T1000 (cell line): Measurements from ENCODE around the gene ZNG1F.
"Not testable (repeated sequence)": the region's sequence is repeated elsewhere in the genome, so short reads cannot be mapped to it uniquely, and the experiment has no call there.

ENCODE experiments used
- DNase-seq: peaks from one replicate; lab custom pipeline; 2025; ENCODE audit warnings: mixed read lengths; lab: John Stamatoyannopoulos, UW

The ZNG1F gene

DNA sequence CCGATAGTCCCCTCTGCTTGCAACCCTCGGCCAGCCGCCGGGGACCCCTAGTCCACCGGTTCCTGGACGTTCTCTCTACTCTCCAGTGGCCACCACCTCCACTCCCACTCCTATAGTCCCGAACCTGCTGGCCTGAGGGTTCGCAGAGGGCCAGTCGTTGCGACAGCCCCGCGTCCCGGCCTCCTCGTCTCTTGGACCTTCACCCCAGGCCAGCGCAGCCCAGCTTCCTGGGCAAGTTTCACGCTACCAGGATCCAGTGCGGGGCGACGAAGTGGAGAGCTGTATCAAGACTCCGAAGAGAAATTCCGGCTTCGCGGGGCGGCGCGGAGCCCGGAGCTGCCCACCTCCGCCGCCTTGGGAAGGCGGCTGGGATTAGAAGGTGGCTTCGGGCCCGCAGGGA, 65.7 kb downstream of the ZNG1F start:
- DNase-seq, result not testable (repeated sequence)

DNA sequence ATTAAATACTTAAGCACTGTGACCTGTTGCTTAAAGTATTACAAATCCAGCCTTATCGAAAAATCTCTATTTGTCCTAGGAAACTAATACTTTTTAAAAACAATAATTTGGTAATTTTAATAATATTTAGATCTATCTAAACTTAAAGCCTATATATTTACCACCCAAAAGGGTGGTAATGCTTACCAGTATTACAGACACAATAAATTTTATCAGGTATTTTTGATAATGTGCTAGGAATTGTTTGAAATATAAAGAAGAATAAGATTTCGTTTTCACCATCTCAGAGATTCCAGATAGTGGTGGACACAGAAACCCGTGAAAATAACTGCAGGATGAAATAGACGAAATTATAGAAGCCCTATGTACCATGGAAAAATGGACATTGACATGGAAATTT, 68.4 kb downstream of the ZNG1F start:
- DNase-seq, result not testable (repeated sequence)

- not testable (repeated sequence) for DNase-seq
These were observed 69.4 kb downstream of the ZNG1F start for GRCh38 chr9:41119719-41120118.

DNA sequence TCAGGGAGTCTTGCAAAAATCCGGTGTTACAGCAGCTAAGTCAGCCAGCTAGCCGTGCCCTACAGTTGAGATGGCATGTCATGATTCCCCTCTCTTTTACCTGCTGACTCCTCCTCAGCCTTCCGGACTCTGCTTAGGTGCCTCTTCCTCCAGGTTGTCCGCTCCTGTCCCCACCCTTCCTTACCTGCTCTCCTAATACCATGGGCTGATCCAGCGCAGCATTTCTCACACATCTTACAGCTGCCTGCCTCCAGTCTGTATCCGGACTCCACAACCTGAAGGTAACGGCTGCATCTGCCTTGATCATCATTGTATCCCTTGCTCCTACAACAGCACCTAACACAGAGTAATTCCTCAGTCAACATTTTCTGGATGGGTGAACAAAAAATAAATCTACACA, 69.8 kb downstream of the ZNG1F start:
- DNase-seq, result not testable (repeated sequence)

GRCh38 chr9:41113348-41113747, 75.8 kb downstream of the ZNG1F start:
- DNase-seq, result not testable (repeated sequence)

DNA sequence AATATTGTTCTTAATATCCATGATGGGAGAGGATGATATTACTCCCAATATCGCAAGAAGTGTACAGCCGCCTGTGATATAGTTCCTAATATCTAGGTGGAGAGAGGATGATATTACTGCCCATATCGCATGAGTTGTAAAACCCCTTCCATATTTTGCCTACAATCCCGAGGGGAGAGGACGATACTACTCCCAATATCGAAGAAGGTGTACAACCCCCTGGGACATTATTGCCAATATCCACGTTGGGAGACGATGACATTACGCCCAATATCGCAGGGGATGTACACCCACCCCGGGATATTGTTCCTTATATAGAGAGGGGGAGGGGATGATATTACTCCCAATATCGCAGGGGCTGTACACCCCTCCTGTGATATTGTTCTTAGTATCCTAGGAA, 77.7 kb downstream of the ZNG1F start:
- DNase-seq, result not testable (repeated sequence)

DNA sequence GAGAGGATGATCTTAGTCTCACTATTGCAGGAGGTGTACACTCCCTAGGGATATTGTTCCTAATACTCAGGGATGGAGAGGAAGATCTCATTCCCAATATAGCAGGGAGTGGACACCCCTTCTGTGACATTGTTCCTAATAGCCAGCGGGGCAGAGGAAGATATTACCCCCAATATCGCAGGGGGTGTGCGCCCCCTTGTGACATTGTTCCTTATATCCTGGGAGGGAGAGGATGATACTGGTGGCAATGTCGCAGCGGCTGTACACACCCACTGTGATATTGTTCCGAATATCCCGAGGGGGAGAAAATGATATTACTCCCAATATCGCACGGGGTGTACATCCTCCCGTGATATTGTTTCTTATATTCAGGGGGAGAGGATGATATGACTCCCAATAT, 78.2 kb downstream of the ZNG1F start:
- DNase-seq, result not testable (repeated sequence)

DNA sequence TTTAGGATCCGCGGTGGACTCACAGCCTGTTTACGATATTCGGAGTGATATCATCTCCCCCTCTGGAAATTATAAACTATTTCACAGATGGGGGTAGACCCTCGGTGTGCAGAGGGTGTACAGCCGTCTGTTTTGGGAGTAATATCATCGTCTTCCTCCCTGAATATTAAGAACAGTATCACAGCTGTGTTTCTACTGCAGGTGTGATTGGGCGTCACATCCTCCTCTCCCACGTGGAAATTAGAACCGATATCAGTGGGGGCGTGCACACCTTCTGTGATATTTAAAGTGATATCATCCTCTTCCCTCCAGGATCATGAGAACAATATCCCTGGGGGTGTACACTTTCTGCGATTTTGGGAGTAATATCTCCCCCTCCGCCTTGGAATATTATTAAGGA, 79.9 kb downstream of the ZNG1F start:
- not testable (repeated sequence) for DNase-seq

GRCh38 chr9:41108816-41109215, 80.3 kb downstream of the ZNG1F start:
- not testable (repeated sequence) for DNase-seq

GRCh38 chr9:41106472-41107116, 82.5 kb downstream of the ZNG1F start:
- not testable (repeated sequence) for DNase-seq

- not testable (repeated sequence) for DNase-seq
These were observed 83.4 kb downstream of the ZNG1F start for GRCh38 chr9:41105557-41106253.

DNA sequence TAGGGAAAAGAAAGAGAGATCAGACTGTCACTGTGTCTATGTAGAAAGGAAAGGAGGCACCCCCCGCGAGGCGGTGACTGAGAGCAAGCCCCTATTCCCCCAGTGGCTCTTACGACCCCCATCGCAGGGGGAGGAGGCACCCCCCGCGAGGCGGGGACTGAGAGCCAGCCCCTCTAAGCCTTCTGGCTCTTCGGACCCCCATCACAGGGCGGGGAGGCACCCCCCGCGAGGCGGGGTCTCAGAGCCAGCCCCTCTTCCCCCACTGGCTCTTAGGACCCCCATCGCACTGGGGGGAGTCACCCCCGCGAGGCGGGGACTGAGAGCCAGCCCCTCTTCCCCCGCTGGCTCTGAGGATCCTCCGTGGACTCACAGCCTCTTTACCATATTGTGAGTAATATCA, 84.6 kb downstream of the ZNG1F start:
- not testable (repeated sequence) for DNase-seq

DNA sequence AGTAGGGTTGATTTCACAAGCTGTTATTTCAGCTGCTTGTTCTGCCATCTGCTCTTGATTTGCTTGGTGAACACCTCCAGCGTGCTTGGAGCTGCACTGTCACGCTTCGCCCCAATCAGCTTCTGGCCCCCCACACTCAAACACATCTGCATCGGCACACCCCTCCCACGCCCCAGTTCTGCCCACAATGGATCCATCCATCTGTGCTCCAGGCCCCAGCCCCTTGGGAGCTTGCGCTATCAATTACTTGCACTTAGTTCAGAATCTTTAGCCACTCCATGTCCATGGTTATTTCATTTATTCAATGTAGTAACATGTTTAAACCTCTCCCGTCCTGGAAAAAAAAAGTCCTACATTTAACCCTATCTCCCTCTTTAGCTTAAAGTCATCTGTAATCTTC, 88.6 kb downstream of the ZNG1F start:
- not testable (repeated sequence) for DNase-seq

- not testable (repeated sequence) for DNase-seq
These were observed 90.4 kb downstream of the ZNG1F start for GRCh38 chr9:41098759-41099158.

GRCh38 chr9:41095060-41095459, 94.1 kb downstream of the ZNG1F start:
- not testable (repeated sequence) for DNase-seq

- DNase-seq, result not testable (repeated sequence)
These were observed 94.9 kb downstream of the ZNG1F start for GRCh38 chr9:41094010-41094773.

DNA sequence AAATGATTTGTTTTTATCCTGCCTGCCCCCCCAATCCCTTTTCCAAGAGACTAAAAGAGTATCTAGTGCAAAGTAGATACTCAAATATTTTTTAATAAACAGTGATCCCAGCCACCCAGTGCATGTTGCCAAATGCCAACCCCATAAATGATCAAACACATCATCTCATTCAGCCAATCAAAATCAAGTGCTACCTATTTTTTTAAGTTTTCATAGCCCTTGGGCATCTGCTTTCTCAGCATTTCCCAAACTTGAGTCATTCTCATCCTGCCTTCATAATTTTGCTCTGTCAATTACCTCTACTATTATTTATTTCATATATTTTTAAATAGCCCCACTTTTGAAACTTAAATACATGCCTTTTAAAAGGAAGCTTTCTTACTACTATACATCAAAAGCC, 98.2 kb downstream of the ZNG1F start:
- DNase-seq, result not testable (repeated sequence)

GRCh38 chr9:41090386-41090785, 98.7 kb downstream of the ZNG1F start:
- DNase-seq, result not testable (repeated sequence)

DNA sequence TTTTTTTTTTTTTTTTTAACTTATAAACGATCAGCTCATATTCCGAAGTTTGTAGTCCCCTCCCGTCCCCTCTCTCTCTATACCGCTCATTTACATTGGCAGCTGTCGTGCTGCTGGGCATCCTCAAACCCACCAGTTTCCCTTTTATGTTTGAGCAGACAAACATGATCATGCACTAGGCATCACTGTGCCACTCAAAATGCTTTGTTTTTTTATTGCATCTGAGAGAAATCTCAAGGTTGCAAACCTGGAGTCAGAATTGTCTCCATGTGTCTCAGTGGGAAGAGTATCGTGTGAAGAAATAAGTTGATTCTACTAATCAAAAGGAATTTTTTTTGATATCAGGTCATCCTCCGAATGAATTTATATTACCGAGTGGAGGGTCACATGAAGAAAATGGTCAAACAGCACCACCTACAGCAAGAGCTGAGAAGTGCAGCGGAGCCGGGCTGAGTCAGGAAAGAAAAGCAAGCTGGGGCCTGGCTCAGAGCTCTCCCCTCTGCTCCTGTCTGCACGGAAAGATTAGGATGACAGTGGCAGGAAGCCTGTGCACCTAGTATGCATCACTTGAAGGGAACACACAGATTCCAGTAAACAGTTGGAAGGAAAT, 100.6 kb downstream of the ZNG1F start:
- not testable (repeated sequence) for DNase-seq

DNA sequence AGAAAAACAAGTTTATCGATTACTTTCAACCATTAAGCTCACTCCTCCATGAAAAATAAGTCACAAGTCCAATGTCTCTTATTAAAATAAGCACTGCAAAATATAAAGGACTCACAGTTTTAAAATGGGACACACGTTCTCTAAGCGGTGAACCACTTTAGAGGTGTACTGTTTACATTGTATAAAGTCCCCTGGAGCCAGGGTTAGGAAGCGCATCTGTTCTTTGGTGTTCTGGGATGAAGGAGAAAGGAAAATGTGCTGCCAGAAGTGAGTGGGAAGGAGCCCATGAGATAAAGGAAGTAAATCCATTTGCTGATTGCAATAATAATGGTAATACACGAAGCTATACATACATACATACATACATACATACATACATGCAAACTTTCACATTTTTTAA, 101.2 kb downstream of the ZNG1F start:
- DNase-seq, result not testable (repeated sequence)

DNA sequence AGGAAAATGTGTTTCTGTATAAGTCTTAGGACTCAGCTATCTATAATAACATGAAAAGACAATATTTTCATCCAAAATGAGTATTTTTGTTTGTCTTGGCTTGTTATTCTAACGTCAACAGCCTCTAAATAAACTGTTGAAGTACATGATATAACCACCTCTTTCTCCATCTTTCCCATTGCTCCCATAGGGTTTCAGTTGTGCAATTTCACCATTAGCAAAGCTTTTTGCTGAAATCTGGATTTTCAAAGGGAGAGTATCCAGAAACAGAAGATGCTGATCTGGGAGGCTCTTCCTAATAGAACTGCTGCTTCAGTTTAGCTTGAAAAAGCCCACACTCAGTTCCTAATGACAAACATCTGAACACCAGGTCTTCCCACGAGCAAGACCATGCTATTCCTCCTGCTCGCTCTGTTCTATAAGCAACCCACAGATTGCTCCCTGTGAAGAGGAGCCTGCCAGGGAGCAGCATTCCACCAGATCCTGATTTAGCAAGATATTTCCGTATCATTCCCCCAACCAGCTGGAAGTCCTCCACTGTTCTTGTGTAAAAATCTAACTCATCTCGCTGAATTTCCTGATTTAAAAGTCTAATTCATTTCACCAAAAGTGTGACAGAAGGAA, 101.8 kb downstream of the ZNG1F start:
- DNase-seq, result not testable (repeated sequence)

- not testable (repeated sequence) for DNase-seq
These were observed 102.4 kb downstream of the ZNG1F start for GRCh38 chr9:41086685-41087084.
